Endothelial cell of umbilical vein (primary cell): ENCODE data around the gene FKRP. TPM values are rescaled to one million over a fixed set of nuclear protein-coding genes. Genes with fewer than 3 reads are reported as not detected.

ENCODE experiments used
- BruUV-seq: library from RNA; stranded (reverse); fragments of 400-500 nt; replicated peaks from 2 replicates; lab custom pipeline; 2021; lab: Mats Ljungman, UMichigan
- CTCF ChIA-PET: fragments of 300-600, 350-600 bp; sonication (Branson Sonifier 250); formaldehyde crosslinking; loops from one replicate; lab custom pipeline; 2021; ENCODE audit warnings: antibody characterized with exemption, inconsistent platforms; lab: Charles Lee
- POLR2A ChIA-PET: fragments of 300-600, 350-600 bp; sonication (Branson Sonifier 250); formaldehyde crosslinking; loops from one replicate; lab custom pipeline; 2021; ENCODE audit warnings: antibody characterized with exemption, inconsistent platforms; lab: Charles Lee
- DNase-seq: peaks from one replicate; pipeline ENCODE4 v3.0.0-alpha.2; 2011; ENCODE audit warnings: low read depth, low spot score
- FAIRE-seq: peaks from 2 replicates; lab custom pipeline; 2011; peaks lifted over from hg19 to GRCh38; lab: Jason Lieb, UNC
- H2AFZ ChIP-seq: 2 replicates; pipeline ENCODE4 v1.6.0; 2012; ENCODE audit warnings: low read depth, low read length, control low read depth, inconsistent platforms
- H3K27ac ChIP-seq: 2 replicates; pipeline ENCODE4 v1.5.1; 2011; ENCODE audit warnings: low read depth, mild to moderate bottlenecking, control low read depth, low read length, moderate library complexity; ENCODE audit not compliant: insufficient read depth
- H3K27me3 ChIP-seq, 2 experiments: 2 replicates each; pipeline versions ENCODE4 v1.6.0 to v1.6.1; 2011; ENCODE audit warnings: low read length in 2 of 2, mixed read lengths in 1 of 2; ENCODE audit not compliant: control insufficient read depth in 2 of 2, insufficient read depth in 2 of 2
- H3K36me3 ChIP-seq, 2 experiments: 2 replicates in 1 of 2; 3 replicates in 1 of 2; pipeline ENCODE4 v1.5.1; 2011; ENCODE audit warnings: low read length in 2 of 2, mild to moderate bottlenecking in 1 of 2, moderate library complexity in 1 of 2; ENCODE audit not compliant: control insufficient read depth in 2 of 2, insufficient read depth in 2 of 2; ENCODE audit errors: extremely low read depth in 1 of 2
- H3K4me1 ChIP-seq: 3 replicates; pipeline ENCODE4 v1.5.1; 2011; ENCODE audit warnings: mild to moderate bottlenecking, low read length; ENCODE audit not compliant: control insufficient read depth, insufficient read depth; ENCODE audit errors: extremely low read depth
- H3K4me2 ChIP-seq: 2 replicates; pipeline ENCODE4 v1.6.1; 2011; ENCODE audit warnings: low read length, control low read depth, mixed read lengths; ENCODE audit not compliant: insufficient read depth
- H3K4me3 ChIP-seq, 3 experiments: fragments of 200-600 bp in 1 of 3; sonication (generic), shearing (Covaris generic) in 1 of 3; replicated peaks in 1 of 3; 2 replicates each; pipeline ENCODE4 v1.5.1; 2011 to 2016; ENCODE audit warnings: control low read depth in 3 of 3, low read length in 3 of 3, mild to moderate bottlenecking in 2 of 3, inconsistent platforms in 1 of 3, low read depth in 1 of 3, moderate library complexity in 1 of 3; ENCODE audit not compliant: insufficient read depth in 1 of 3
- H3K79me2 ChIP-seq: 2 replicates; pipeline ENCODE4 v1.6.0; 2012; ENCODE audit warnings: low read length, inconsistent platforms; ENCODE audit not compliant: control insufficient read depth, insufficient read depth
- H3K9ac ChIP-seq: replicated peaks from 2 replicates; pipeline ENCODE3; 2011; ENCODE audit warnings: low read length, control low read depth; ENCODE audit not compliant: insufficient read depth; ENCODE audit errors: extremely low read depth
- H3K9me1 ChIP-seq: replicated peaks from 3 replicates; pipeline ENCODE4 v1.6.0; 2011; ENCODE audit warnings: mild to moderate bottlenecking, low read length; ENCODE audit not compliant: control insufficient read depth, insufficient read depth; ENCODE audit errors: extremely low read depth
- H3K9me3 ChIP-seq: replicated peaks from 2 replicates; pipeline ENCODE4 v1.5.1; 2012; ENCODE audit warnings: low read length, inconsistent platforms; ENCODE audit not compliant: control insufficient read depth, insufficient read depth
- H4K20me1 ChIP-seq: replicated peaks from 2 replicates; pipeline ENCODE3; 2011; ENCODE audit warnings: mild to moderate bottlenecking, low read length; ENCODE audit not compliant: control insufficient read depth, insufficient read depth; ENCODE audit errors: extremely low read depth
- EZH2 ChIP-seq: IDR thresholded peaks from 2 replicates; pipeline ENCODE4 v1.6.1; 2012; ENCODE audit warnings: borderline replicate concordance, low read depth, mild to moderate bottlenecking, moderate library complexity, low read length, inconsistent platforms; ENCODE audit not compliant: severe bottlenecking
- FOS ChIP-seq: IDR thresholded peaks from 2 replicates; pipeline ENCODE4 v1.6.1; 2011; ENCODE audit warnings: mild to moderate bottlenecking, low read length, moderate library complexity, borderline replicate concordance; ENCODE audit not compliant: insufficient read depth
- GATA2 ChIP-seq: IDR thresholded peaks from 2 replicates; pipeline ENCODE4 v1.7.0; 2011; ENCODE audit warnings: low read depth, mild to moderate bottlenecking, moderate library complexity, mixed read lengths, low read length; ENCODE audit not compliant: insufficient read length, insufficient read depth
- JUN ChIP-seq: IDR thresholded peaks from 2 replicates; pipeline ENCODE4 v1.6.1; 2011; ENCODE audit warnings: borderline replicate concordance, low read depth; ENCODE audit not compliant: insufficient read length, insufficient read depth
- MAX ChIP-seq: IDR thresholded peaks from 2 replicates; pipeline ENCODE4 v1.6.1; 2011; ENCODE audit not compliant: insufficient read depth, insufficient read length
- MYC ChIP-seq: IDR thresholded peaks from one replicate; pipeline ENCODE4 v1.6.1; 2011; ENCODE audit warnings: mild to moderate bottlenecking, low read depth, low read length
- POLR2A ChIP-seq: IDR thresholded peaks from 2 replicates; pipeline ENCODE4 v1.6.1; 2012; ENCODE audit warnings: low read depth, mild to moderate bottlenecking, control low read depth, low read length
- dilution Hi-C: fragments of 300-500 bp; cut with MboI; formaldehyde crosslinking; loops from one replicate; pipeline ENCODE4 v1.15.0; 2019; ENCODE audit warnings: low sequenced_read_pairs; ENCODE audit not compliant: extremely low pct_ligation_motif_present
- intact Hi-C: fragments of 100-400 bp; cut with micrococcal nuclease; formaldehyde crosslinking; loops from one replicate; pipeline ENCODE4 v1.10.0; 2022
- polyA plus RNA-seq, 4 experiments: library from polyadenylated mRNA; depleted of rRNA in 3 of 4; stranded (reverse) in 3 of 4; unstranded in 1 of 4; fragments of >200 nt; gene quantifications; 2 replicates each; pipeline versions ENCODE4 v1.2.1 to v1.2.3, GENCODE V29; 2011 to 2012; ENCODE audit warnings: missing spikeins in 1 of 4
- total RNA-seq: library from RNA; stranded (reverse); gene quantifications from 2 replicates; pipeline ENCODE4 v1.2.3, GENCODE V29; 2021

The FKRP gene
- total and polyA plus RNA-seq, 2 donors (not counting 3 experiments of a cell fraction or from before 2014, with no cell fraction given), result 31.5 to 32.8 TPM

GRCh38 chr19:46722421-46723022, 23.3 kb upstream of the FKRP start:
- Histone ChIP-seq H2AFZ (no peak overlapping the region), H3K36me3 (peaks cover 9 to 49% of the 10 kb centered on the region in 2 experiments), H3K9me1 (no peaks in the 10 kb centered on the region), H3K79me2 (peaks cover 6% of the 10 kb centered on the region), H3K4me1 (peaks cover 38% of the 10 kb centered on the region), H3K9me3 (no peaks in the 10 kb centered on the region), H4K20me1 (no peaks in the 10 kb centered on the region), H3K4me3 (no peak overlapping the region), H3K9ac (no peak overlapping the region), H3K27me3 (no peaks in the 10 kb centered on the region), H3K4me2 (no peak overlapping the region), H3K27ac (no peak overlapping the region)
- intact Hi-C loops (no loop called here), dilution Hi-C loops (no loop called here)
- POLR2A ChIA-PET, result no interaction called here
- no peak for DNase-seq
- CTCF ChIA-PET, result interaction anchor here (1.1 kb wide), 2 partner anchors 8 to 31 kb away, joined by 4 to 8 read pairs; no protein-coding TSS in a partner anchor
- no peak for FAIRE-seq
- BruUV-seq, result no TSS peak
- TF ChIP-seq POLR2A, result no peak
- no peak for TF ChIP-seq FOS
- TF ChIP-seq MYC, result no peak
- no peak for TF ChIP-seq JUN
- no peak for TF ChIP-seq MAX

GRCh38 chr19:46723023-46723461, 22.8 kb upstream of the FKRP start:
- intact Hi-C loops, result no loop called here
- H2AFZ ChIP-seq, result no peak overlapping the region
- peaks cover 9 to 49% of the 10 kb centered on the region in 2 experiments for H3K36me3 ChIP-seq
- DNase-seq (no peak), FAIRE-seq (no peak)
- H3K9me3 ChIP-seq, result no peaks in the 10 kb centered on the region
- ChIA-PET POLR2A (no interaction called here), CTCF (interaction anchor here (0.7 to 1.1 kb wide), 4 partner anchors 8 to 31 kb away, joined by 3 to 8 read pairs (median 4); no protein-coding TSS in a partner anchor)
- TF ChIP-seq GATA2 (no peak), EZH2 (no peak), MAX (no peak), POLR2A (no peak), MYC (no peak)
- peaks cover 9% of the 10 kb centered on the region for H3K79me2 ChIP-seq
- dilution Hi-C loops, result no loop called here
- H3K9ac ChIP-seq, result no peak overlapping the region
- no peak overlapping the region for H3K4me2 ChIP-seq
- no peaks in the 10 kb centered on the region for H3K27me3 ChIP-seq
- H3K9me1 ChIP-seq, result no peaks in the 10 kb centered on the region
- H3K27ac ChIP-seq, result no peak overlapping the region
- no peaks in the 10 kb centered on the region for H4K20me1 ChIP-seq
- peaks cover 38% of the 10 kb centered on the region for H3K4me1 ChIP-seq
- no peak overlapping the region for H3K4me3 ChIP-seq
- no TSS peak for BruUV-seq
